ENCODE measurements around the gene SORBS1. TPM values are rescaled to one million over a fixed set of nuclear protein-coding genes. Genes with fewer than 3 reads are reported as not detected.
A peak's percentile ranks its signal among the peaks of the same experiment; 100 is the strongest.

The SORBS1 gene
- total RNA-seq, 1 donor from 2014 or later, result 5.1 TPM

- Histone ChIP-seq H3K4me3 (ENCODE audit: insufficient read depth, low read depth, low read length) (no peak overlapping the region), H3K9ac (ENCODE audit: low read length) (no peak overlapping the region), H3K27ac (ENCODE audit: low read depth, low read length) (no peak overlapping the region), H4K20me1 (ENCODE audit: insufficient read depth, low read length) (no peaks in the 10 kb centered on the region), H3K27me3 (ENCODE audit: insufficient read depth, low read length) (no peaks in the 10 kb centered on the region), H2AFZ (ENCODE audit: low read depth, low read length) (no peak overlapping the region), H3K9me3 (ENCODE audit: insufficient read depth, low read depth, low read length) (no peaks in the 10 kb centered on the region), H3K36me3 (ENCODE audit: insufficient read depth, low read length) (no peaks in the 10 kb centered on the region), H3K79me2 (ENCODE audit: insufficient read depth, low read length) (no peaks in the 10 kb centered on the region), H3K4me1 (ENCODE audit: insufficient read depth, low read length) (peaks cover 3% of the 10 kb centered on the region), H3K4me2 (ENCODE audit: low read length) (no peak overlapping the region)
- H3K36me3 Mint-ChIP-seq (ENCODE audit: low read depth, unreplicated experiment), result no peaks in the 10 kb centered on the region
- TF ChIP-seq EZH2 (IDR thresholded peaks at IDR 0.05; ENCODE audit: insufficient read depth, low read length), result no peak
- TF ChIP-seq CTCF (IDR thresholded peaks at IDR 0.05; ENCODE audit: insufficient read depth, low read depth, low read length), result peak; percentile 97
- H3K9me3 Mint-ChIP-seq (ENCODE audit: unreplicated experiment), result peaks cover 2% of the 10 kb centered on the region
- H3K27ac Mint-ChIP-seq (ENCODE audit: unreplicated experiment), result no peak overlapping the region
- H3K4me3 Mint-ChIP-seq (ENCODE audit: unreplicated experiment), result no peak overlapping the region
- no peak for FAIRE-seq
- no peak for DNase-seq (ENCODE audit: low read depth)
- H3K4me1 Mint-ChIP-seq (ENCODE audit: low read depth, unreplicated experiment), result peaks cover 23% of the 10 kb centered on the region
- H3K27me3 Mint-ChIP-seq (ENCODE audit: low read depth, unreplicated experiment), result peaks cover 11% of the 10 kb centered on the region
Observed at GRCh38 chr10:95430231-95430951, 130.8 kb downstream of the SORBS1 start.

DNA sequence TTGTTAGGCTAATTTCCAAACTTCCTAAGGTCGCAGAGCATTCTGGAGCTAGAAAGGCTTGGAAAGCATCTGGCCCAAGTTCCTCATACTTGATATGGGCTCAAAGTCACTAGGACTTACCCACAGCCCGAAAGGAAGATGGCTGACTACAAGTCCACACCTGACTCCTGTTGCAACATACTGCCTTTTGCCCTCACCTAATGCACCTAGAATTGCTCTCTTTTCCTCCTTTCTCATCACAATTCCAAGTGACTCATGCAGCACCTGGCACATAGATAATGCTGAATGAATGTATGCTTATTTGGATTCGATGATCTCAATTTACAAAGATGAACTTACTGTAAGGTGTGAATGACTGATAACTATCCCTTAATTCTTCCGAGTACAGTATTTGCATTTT lies 131.5 kb downstream of the SORBS1 start:
- FAIRE-seq, result no peak
- no peak overlapping the region for H3K4me3 ChIP-seq (ENCODE audit: insufficient read depth, low read depth, low read length)

More for the DNA sequence above, 131.5 kb downstream of the SORBS1 start:
- TF ChIP-seq CTCF (IDR thresholded peaks at IDR 0.05; ENCODE audit: insufficient read depth, low read depth, low read length), result no peak
- TF ChIP-seq EZH2 (IDR thresholded peaks at IDR 0.05; ENCODE audit: insufficient read depth, low read length), result no peak
- Histone ChIP-seq H3K79me2 (ENCODE audit: insufficient read depth, low read length) (no peaks in the 10 kb centered on the region), H3K9me3 (ENCODE audit: insufficient read depth, low read depth, low read length) (no peaks in the 10 kb centered on the region), H3K36me3 (ENCODE audit: insufficient read depth, low read length) (no peaks in the 10 kb centered on the region), H3K4me1 (ENCODE audit: insufficient read depth, low read length) (peaks cover 3% of the 10 kb centered on the region), H3K9ac (ENCODE audit: low read length) (no peak overlapping the region), H3K27ac (ENCODE audit: low read depth, low read length) (no peak overlapping the region), H3K4me2 (ENCODE audit: low read length) (no peak overlapping the region), H2AFZ (ENCODE audit: low read depth, low read length) (no peak overlapping the region), H4K20me1 (ENCODE audit: insufficient read depth, low read length) (no peaks in the 10 kb centered on the region), H3K27me3 (ENCODE audit: insufficient read depth, low read length) (no peaks in the 10 kb centered on the region)
- Mint-ChIP-seq H3K4me1 (ENCODE audit: low read depth, unreplicated experiment) (peaks cover 23% of the 10 kb centered on the region), H3K4me3 (ENCODE audit: unreplicated experiment) (no peak overlapping the region), H3K27me3 (ENCODE audit: low read depth, unreplicated experiment) (peaks cover 11% of the 10 kb centered on the region), H3K9me3 (ENCODE audit: unreplicated experiment) (peaks cover 2% of the 10 kb centered on the region), H3K36me3 (ENCODE audit: low read depth, unreplicated experiment) (no peaks in the 10 kb centered on the region), H3K27ac (ENCODE audit: unreplicated experiment) (no peak overlapping the region)
- no peak for DNase-seq (ENCODE audit: low read depth)

Measured in astrocyte (in vitro differentiated cells and primary cell).